HG03135 (cell line): Measurements from ENCODE around the gene PARP2.

ENCODE experiments used
- ATAC-seq: cut with Tn5 transposase; IDR thresholded peaks from one replicate; pipeline ENCODE4 v1.9.1; 2021; ENCODE audit warnings: mild to moderate bottlenecking, moderate library complexity; ENCODE audit not compliant: unreplicated experiment

Gene PARP2

DNA sequence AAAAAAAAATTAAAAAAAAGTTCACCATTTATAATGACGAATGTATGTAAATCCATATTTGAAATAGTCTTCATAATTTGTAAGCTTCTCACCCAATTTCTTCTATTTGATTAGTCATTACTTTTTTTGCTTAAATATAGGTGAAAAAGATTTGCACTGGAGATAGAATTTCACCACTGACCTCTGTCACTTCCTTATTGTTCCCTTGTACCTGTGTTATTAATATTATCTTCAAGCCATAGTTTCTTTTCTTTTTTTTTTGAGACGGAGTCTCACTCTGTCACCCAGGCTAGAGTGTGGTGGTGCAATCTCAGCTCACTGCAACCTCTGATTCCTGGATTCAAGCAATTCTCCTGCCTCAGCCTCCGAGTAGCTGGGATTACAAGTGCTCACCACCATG, 54.1 kb downstream of the PARP2 start:
- no peak for ATAC-seq

DNA sequence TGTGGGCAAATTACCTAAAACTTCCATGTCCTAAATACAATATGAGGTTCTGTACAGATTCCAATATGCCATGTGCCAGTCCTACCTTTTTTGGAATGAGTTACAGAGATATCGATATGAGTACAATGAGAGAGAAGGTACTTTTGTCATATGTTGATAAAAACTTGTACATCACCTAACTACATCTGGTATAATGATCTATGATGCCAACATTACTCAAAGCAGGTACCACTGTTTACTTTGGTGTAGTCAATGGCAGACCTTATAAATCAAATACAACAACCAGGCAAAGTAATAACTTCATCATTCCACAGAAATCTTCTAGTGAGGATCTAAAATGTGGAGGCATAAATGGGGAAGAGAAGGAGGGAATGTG, 57.1 kb downstream of the PARP2 start:
- ATAC-seq, result no peak

DNA sequence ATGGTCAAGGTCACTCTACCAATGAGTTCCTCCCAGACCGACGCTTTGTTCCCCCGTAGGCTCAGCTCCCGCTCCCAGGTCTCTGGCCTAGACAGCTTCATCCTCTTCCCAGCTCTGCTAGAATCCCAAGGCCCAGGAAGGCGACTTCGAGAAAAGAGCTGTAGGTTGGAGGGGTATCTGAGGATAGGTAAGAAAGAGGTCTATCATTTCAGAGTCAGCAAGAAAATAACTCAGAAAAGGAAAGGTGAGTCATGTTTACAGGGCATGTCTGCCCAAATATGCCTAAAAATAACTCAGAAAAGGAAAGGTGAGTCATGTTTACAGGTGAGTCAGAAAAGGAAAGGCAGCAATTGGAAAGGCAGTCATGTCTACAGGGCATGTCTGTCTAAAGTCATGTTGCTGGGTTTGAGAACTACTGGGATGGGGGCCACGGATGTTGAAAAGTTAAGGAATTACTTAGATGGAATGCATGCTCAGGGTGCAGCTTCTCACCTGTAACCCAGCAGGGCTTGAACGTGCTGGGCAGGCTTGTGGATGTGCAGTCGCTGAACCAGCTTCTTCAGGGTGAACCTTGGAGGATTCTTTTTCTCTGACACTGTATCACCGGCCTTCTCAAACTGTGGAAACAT, 57.6 kb downstream of the PARP2 start:
- no peak for ATAC-seq

DNA sequence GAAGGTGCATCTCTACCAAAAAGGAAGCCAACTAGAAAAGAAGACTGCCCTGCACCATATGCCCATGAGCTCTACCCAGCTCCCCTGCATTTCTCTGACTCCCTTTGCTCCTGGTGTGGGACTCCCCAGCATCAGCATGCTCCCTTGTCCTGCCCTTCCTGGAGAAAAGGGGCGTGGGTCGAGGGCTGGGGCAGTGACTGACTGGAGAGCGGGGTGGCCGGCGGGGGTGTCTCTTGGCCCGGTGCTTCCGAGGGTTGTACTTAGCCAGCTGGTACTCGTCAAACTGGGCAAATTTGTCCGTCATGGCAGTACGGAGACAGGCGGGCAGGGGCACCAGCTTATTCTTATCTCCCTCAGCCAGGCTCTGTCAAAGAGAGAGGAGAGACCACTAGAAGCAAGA, 60.1 kb downstream of the PARP2 start:
- ATAC-seq, result no peak
